Activated CD4-positive, alpha-beta memory T cell treated with anti-CD3 and anti-CD28 coated beads, Interleukin-2, amount 10 ng/mL, durations not matched to agents 7 days and 5 days (primary cell): ENCODE measurements around the gene KL. TPM values are rescaled to one million over a fixed set of nuclear protein-coding genes. Genes with fewer than 3 reads are reported as not detected.
A peak's percentile ranks its signal among the peaks of the same experiment; 100 is the strongest.

Experiments
- CTCF ChIA-PET: fragments of 350-600 bp; sonication (Branson Sonifier 250); formaldehyde crosslinking; loops from one replicate; lab custom pipeline; 2021; ENCODE audit warnings: antibody characterized with exemption, inconsistent platforms; lab: Charles Lee
- POLR2A ChIA-PET: fragments of 350-600 bp; sonication (Branson Sonifier 250); formaldehyde crosslinking; loops from one replicate; lab custom pipeline; 2021; ENCODE audit warnings: antibody characterized with exemption; lab: Charles Lee
- DNase-seq: peaks from one replicate; pipeline ENCODE4 v3.0.0-alpha.2; 2020
- H3K27ac Mint-ChIP-seq: one replicate; pipeline ENCODE4 v1.8.0; 2021; ENCODE audit warnings: mild to moderate bottlenecking, mixed read lengths
- H3K27me3 Mint-ChIP-seq: one replicate; pipeline ENCODE4 v1.8.0; 2021; ENCODE audit warnings: mixed read lengths
- H3K36me3 Mint-ChIP-seq: one replicate; pipeline ENCODE4 v1.8.0; 2021; ENCODE audit warnings: low read depth, mixed read lengths
- H3K4me1 Mint-ChIP-seq: one replicate; pipeline ENCODE4 v1.8.0; 2021; ENCODE audit warnings: mixed read lengths
- H3K4me3 Mint-ChIP-seq: one replicate; pipeline ENCODE4 v1.8.0; 2021; ENCODE audit warnings: mild to moderate bottlenecking, mixed read lengths
- H3K9me3 Mint-ChIP-seq: one replicate; pipeline ENCODE4 v1.8.0; 2021; ENCODE audit warnings: mixed read lengths
- total RNA-seq, 2 experiments: library from RNA; stranded (reverse); gene quantifications; one replicate each; pipeline ENCODE4 v1.2.3, GENCODE V29; 2021

Gene KL
- total RNA-seq, 2 experiments from 2014 or later: 0.05 to 0.08 TPM

DNA sequence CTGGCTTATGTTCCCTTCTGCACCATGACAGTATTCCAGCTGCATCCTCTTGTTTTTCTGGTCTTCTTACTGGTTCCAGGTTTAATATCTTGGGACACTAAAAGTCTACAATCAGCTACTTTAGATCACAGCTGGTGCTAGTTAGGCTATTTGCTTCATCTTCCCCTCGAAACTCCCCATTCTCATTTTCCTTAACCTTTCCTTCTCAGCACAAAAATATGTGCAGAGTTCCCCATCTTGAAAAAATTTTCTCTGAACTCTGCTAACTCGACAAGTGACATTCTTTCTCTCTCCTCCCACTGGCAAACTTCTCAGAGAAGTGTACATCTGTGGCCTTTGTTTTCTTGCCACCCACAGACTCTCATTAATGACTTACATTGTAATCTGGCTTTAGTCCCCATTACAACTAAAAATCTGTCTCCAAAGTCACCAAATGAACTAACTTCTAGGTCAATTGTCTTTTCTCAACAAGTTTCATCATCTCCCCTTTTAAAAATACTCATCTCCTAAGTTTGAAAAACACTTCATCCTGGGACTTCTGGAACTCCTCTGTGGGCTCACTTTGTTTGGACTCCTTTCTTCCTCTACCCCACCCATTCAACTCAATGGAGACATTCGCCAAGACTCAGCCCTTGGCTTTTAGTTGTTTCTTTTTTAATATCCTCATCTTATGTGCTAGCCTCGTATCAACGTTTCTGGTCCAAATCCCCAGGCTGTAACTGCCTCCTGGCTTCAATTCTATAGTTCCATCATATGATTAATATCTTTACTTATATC lies 7.1 kb upstream of the KL start:
- H3K36me3 Mint-ChIP-seq: no peaks in the 10 kb centered on the region
- H3K27ac Mint-ChIP-seq: no peak overlapping the region
- H3K4me1 Mint-ChIP-seq: peaks cover 4% of the 10 kb centered on the region
- ChIA-PET POLR2A (no interaction called here), CTCF (no interaction called here)
- H3K9me3 Mint-ChIP-seq: peaks cover 12% of the 10 kb centered on the region
- H3K4me3 Mint-ChIP-seq: no peak overlapping the region
- H3K27me3 Mint-ChIP-seq: peaks cover 57% of the 10 kb centered on the region
- no peak for DNase-seq

DNA sequence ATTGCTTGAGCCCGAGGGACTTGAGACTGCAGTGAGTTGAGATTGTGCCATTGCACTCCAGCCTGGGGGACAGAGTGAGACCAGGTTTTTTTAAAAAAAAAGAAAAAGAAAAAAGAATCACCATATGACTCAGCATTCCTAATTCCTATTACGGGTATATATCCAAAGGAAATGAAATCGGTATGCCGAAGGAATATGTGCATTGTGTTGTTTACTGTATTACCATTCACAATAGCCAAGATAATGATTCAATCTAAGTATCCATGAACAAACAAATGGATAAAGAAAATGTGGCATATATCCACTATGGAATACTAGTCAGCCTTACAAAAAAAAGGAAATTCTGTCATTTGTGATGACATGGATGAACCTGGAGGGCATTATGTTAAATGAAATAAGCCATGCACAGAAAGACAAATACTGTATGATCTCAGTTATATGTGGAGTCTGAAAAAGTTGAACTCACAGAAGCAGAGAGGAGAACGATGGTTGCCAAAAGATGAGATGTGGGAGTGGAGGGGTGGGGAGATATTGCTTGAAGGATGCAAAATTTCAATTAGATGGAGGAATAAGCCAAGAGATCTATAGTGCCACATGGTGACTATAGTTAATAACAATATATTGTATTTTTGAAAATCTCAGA lies 4.3 kb upstream of the KL start:
- DNase-seq: no peak
- H3K27ac Mint-ChIP-seq: no peak overlapping the region
- H3K36me3 Mint-ChIP-seq: no peaks in the 10 kb centered on the region
- H3K27me3 Mint-ChIP-seq: peaks cover 62% of the 10 kb centered on the region
- no peak overlapping the region for H3K4me3 Mint-ChIP-seq
- peaks cover 7% of the 10 kb centered on the region for H3K4me1 Mint-ChIP-seq
- ChIA-PET POLR2A (no interaction called here), CTCF (no interaction called here)
- peaks cover 12% of the 10 kb centered on the region for H3K9me3 Mint-ChIP-seq

DNA sequence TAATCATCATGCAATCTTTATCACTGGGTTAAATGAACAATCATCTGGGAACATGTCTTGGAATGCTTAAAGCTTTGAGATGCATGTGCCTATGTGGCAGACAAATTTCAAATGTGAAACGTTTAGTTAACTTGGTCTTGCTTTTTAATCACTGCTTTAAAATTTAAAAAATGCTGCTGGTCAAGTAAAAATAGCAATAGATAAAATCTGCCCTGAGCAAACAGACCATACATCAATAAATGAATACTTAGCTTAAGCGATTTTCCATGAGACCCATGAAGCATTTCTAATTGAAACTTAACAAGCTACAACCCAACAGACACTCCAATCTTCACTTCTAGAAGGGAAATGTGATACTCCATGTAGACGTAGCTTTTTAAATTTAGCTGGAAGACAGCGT lies 1.9 kb upstream of the KL start:
- POLR2A ChIA-PET: no interaction called here
- H3K4me3 Mint-ChIP-seq: no peak overlapping the region
- H3K27ac Mint-ChIP-seq: no peak overlapping the region
- no peak for DNase-seq
- H3K4me1 Mint-ChIP-seq: peaks cover 20% of the 10 kb centered on the region
- peaks cover 2% of the 10 kb centered on the region for H3K9me3 Mint-ChIP-seq
- CTCF ChIA-PET: no interaction called here
- peaks cover 61% of the 10 kb centered on the region for H3K27me3 Mint-ChIP-seq
- H3K36me3 Mint-ChIP-seq: no peaks in the 10 kb centered on the region

DNA sequence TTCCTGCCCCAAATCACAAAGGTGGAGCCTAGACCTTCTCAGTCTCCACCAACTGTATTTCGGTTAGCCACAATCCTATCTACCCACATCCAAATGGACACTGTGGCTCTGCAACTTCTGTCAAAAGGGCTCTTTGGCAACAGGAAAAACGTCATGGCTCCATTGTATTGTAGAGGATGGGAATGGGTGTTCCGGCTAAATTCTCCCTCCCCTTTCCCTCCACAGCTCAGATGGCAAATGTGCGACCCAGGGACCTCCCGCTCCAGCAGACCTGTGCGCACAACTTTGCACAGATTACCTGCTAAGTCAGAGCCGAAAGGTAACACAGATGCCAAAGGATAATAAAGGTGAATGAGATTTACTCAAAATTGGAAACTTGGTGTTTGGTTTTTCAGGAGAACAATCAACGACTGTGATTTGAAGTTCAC lies 968 bp upstream of the KL start:
- Mint-ChIP-seq H3K4me3 (peak overlapping the region; percentile 40), H3K36me3 (no peaks in the 10 kb centered on the region), H3K27ac (no peak overlapping the region), H3K4me1 (peaks cover 20% of the 10 kb centered on the region), H3K9me3 (no peaks in the 10 kb centered on the region), H3K27me3 (peaks cover 63% of the 10 kb centered on the region)
- ChIA-PET POLR2A (no interaction called here), CTCF (no interaction called here)
- no peak for DNase-seq

DNA sequence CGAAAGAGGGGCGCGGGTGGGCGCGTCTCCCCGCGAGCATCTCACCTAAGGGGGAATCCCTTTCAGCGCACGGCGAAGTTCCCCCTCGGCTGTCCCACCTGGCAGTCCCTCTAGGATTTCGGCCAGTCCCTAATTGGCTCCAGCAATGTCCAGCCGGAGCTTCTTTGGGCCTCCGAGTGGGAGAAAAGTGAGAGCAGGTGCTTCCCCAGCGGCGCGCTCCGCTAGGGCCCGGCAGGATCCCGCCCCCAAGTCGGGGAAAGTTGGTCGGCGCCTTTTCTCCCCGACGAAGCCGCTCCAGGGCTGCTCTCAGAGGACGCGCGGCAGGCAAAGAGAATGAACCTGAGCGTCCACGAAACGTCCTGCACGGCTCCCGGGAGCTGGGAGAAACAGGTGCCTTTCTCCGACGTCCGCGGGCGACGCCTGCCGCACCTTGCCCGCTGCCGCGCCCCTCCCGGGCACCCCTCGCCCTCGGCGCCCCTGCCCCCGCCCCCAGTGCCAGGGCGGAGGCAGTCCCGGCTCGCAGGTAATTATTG lies 366 bp upstream of the KL start:
- no peak for DNase-seq
- ChIA-PET CTCF (no interaction called here), POLR2A (no interaction called here)
- peaks cover 20% of the 10 kb centered on the region for H3K4me1 Mint-ChIP-seq
- no peak overlapping the region for H3K27ac Mint-ChIP-seq
- H3K9me3 Mint-ChIP-seq: no peaks in the 10 kb centered on the region
- H3K4me3 Mint-ChIP-seq: peak overlapping the region; percentile 40
- H3K27me3 Mint-ChIP-seq: peaks cover 66% of the 10 kb centered on the region
- H3K36me3 Mint-ChIP-seq: no peaks in the 10 kb centered on the region

DNA sequence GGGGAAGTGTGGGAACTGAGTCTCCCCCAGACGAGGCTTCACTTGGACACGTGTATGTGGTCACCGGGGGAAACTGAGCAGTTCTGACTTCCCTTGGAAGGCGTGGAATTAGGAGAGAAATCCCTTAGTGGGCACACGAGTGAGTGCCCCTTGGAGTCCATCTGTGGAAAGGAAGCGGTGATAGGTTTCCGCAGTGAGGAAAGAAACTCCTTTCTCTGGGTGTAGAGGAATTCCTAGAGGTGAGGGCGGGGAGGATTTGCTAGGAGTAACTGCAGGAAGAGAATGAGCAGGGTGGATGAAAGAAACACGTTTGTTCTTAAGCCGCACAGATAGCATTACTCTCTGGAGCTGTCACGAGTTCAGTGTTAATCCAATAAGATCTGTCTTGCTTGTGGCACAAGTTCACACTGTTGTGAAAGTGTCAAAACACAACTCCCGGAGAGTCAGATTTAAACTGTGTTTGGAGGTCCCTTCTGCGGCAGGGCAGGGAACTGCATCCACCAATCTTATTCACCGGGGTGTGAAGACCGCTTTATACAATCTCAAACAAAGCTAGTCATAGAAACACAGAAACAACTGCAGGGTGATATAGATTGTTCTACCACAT lies 1.2 kb downstream of the KL start:
- CTCF ChIA-PET: interaction anchor here (0.6 to 1.8 kb wide), 9 partner anchors 8 to 706 kb away, joined by 3 to 6 read pairs (median 4); partner anchors contain the start of gene PDS5B
- peaks cover 66% of the 10 kb centered on the region for H3K27me3 Mint-ChIP-seq
- DNase-seq: peak; percentile 56
- no peaks in the 10 kb centered on the region for H3K36me3 Mint-ChIP-seq
- H3K27ac Mint-ChIP-seq: peak overlapping the region; percentile 58
- no peaks in the 10 kb centered on the region for H3K9me3 Mint-ChIP-seq
- H3K4me1 Mint-ChIP-seq: peaks cover 20% of the 10 kb centered on the region
- peak overlapping the region; percentile 58 for H3K4me3 Mint-ChIP-seq
- POLR2A ChIA-PET: interaction anchor here (1.0 kb wide), 1 partner anchor 11 kb away, joined by 3 read pairs; no protein-coding TSS in a partner anchor

DNA sequence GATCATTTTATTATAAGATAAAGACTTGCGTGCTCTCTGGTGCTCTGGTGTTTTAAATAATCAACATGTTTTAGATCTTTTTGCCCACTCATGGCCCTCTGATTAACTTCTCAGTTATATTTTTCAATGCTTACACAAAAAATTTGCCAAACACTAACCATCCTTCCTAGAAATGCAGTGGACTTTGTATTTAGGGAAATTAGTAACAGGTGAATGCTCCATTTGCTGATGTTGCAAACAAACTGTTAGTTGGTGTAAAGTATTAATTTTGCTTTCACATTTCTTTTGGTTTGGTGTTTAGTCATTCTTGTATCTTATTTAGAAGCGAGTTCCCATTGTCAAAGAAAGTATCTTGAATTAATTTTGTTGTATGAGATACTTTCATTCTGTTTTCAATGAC lies 2.7 kb downstream of the KL start:
- H3K27me3 Mint-ChIP-seq: peaks cover 61% of the 10 kb centered on the region
- DNase-seq: no peak
- ChIA-PET CTCF (interaction anchor here (1.1 to 1.8 kb wide), 3 partner anchors 12 to 282 kb away, joined by 3 to 6 read pairs (median 3); no protein-coding TSS in a partner anchor), POLR2A (interaction anchor here (0.6 kb wide), 1 partner anchor 481 kb away, joined by 5 read pairs; no protein-coding TSS in a partner anchor)
- no peaks in the 10 kb centered on the region for H3K36me3 Mint-ChIP-seq
- no peak overlapping the region for H3K27ac Mint-ChIP-seq
- H3K9me3 Mint-ChIP-seq: no peaks in the 10 kb centered on the region
- H3K4me3 Mint-ChIP-seq: no peak overlapping the region
- peaks cover 20% of the 10 kb centered on the region for H3K4me1 Mint-ChIP-seq

DNA sequence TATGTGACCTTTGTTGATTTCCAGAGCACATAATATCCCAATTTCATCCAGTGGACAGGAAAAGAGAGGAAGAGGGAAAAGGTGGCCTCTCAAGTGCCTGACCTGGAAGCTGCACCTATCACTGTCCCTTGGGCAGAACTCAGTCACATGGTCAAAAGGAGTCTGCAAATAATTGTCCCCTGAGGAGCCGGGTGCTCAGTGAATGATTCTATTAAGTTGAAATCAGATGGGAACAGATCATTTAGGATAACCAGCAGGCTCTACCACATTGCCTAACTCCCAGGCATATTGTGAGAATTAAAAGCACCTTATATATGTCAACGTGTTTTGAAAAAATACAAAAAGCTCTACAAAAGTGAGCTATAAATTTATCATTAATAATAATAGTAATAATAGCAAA lies 6.8 kb downstream of the KL start:
- H3K36me3 Mint-ChIP-seq: no peaks in the 10 kb centered on the region
- H3K4me3 Mint-ChIP-seq: no peak overlapping the region
- H3K4me1 Mint-ChIP-seq: peaks cover 7% of the 10 kb centered on the region
- no peak for DNase-seq
- CTCF ChIA-PET: interaction anchor here (1.2 kb wide), 1 partner anchor 11 kb away, joined by 3 read pairs; no protein-coding TSS in a partner anchor
- POLR2A ChIA-PET: no interaction called here
- peaks cover 36% of the 10 kb centered on the region for H3K27me3 Mint-ChIP-seq
- no peaks in the 10 kb centered on the region for H3K9me3 Mint-ChIP-seq
- no peak overlapping the region for H3K27ac Mint-ChIP-seq

DNA sequence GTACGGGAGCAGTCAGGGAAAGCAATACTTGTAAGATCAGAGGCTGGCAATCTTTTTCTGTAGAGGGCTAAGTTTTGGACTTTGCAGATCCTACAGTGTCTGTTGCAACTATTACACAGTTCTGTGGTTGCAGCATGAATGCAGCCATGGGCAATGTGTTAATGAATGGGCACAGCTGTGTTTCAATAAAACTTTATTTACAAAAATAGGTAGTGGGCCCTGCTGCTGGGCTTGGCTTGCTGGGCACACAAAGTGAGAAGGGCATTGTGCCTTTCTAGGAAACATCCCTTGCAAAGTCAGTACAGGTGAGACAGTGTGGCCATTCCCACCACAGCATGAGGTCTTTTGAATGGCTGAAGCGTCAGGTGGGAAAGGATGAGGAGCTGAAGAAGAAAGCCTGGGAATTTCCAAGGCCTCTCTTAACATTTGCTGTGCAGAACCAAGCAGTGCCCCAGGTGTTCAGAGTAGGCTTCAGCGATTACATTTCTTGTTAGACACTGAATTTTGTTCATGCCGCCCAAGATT lies 9.1 kb downstream of the KL start:
- H3K4me3 Mint-ChIP-seq: no peak overlapping the region
- H3K9me3 Mint-ChIP-seq: no peaks in the 10 kb centered on the region
- no peaks in the 10 kb centered on the region for H3K4me1 Mint-ChIP-seq
- CTCF ChIA-PET: interaction anchor here (1.8 kb wide), 1 partner anchor 8 kb away, joined by 5 read pairs; no protein-coding TSS in a partner anchor
- H3K27ac Mint-ChIP-seq: no peak overlapping the region
- H3K27me3 Mint-ChIP-seq: peaks cover 28% of the 10 kb centered on the region
- no peaks in the 10 kb centered on the region for H3K36me3 Mint-ChIP-seq
- no peak for DNase-seq
- POLR2A ChIA-PET: no interaction called here

DNA sequence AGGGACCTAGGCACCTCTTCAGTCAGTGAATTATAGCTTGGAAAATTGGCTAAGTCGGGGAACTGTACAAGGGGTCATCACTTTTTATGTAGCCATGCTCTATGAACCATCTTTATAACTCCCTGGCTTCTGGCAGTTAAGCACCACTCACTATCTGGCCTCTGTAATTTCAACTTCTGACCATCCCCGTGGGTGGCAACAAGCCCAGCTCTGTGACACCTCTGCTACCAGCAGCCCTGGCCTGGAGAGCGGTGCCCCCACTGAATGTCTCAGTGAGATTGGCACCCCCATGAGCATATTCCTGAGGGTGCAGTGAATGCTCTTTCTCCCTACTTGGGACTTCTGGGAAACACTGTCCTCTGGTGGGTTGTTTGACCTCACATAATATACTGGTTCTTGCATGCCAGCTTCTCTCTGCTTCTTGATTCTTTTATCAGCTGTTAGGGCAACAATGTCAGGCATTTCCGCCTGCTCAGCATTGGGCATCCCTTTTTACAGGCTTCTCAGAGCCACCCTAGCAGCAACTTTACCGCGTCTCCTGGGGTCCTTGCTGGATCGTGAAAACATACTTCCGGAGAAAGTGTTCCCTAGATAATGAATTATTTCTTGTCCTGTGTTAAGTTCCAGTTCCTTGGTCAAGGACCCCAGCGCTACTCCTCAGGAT lies 10.4 kb downstream of the KL start:
- H3K36me3 Mint-ChIP-seq: no peaks in the 10 kb centered on the region
- no peak overlapping the region for H3K4me3 Mint-ChIP-seq
- peaks cover 20% of the 10 kb centered on the region for H3K27me3 Mint-ChIP-seq
- H3K27ac Mint-ChIP-seq: no peak overlapping the region
- POLR2A ChIA-PET: no interaction called here
- H3K4me1 Mint-ChIP-seq: no peaks in the 10 kb centered on the region
- DNase-seq: no peak
- CTCF ChIA-PET: interaction anchor here (1.8 kb wide), 1 partner anchor 9 kb away, joined by 5 read pairs; no protein-coding TSS in a partner anchor
- no peaks in the 10 kb centered on the region for H3K9me3 Mint-ChIP-seq

DNA sequence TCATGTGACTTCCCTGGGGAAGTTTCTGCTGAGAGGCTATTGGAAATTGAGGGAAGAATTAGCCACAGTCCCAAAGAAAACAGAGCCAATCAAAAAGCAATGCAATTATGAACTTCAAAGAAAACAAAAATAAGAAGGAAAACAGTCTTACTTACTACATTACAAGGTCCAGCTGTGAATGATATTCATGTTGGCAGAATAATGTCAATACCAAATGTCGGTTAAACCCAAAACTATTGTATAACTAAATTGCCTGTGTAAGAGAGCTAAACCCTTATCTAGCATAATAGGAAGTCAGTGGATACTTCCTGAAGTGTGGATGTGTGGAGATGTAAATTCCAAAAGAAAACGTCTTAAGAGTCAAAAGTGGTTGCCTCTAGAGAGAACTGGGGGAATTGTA lies 12.4 kb downstream of the KL start:
- Mint-ChIP-seq H3K9me3 (no peaks in the 10 kb centered on the region), H3K4me3 (no peak overlapping the region), H3K27me3 (peaks cover 20% of the 10 kb centered on the region), H3K4me1 (peaks cover 9% of the 10 kb centered on the region), H3K36me3 (no peaks in the 10 kb centered on the region), H3K27ac (no peak overlapping the region)
- CTCF ChIA-PET: no interaction called here
- DNase-seq: no peak
- POLR2A ChIA-PET: interaction anchor here (1.2 to 1.4 kb wide), 2 partner anchors 9 to 12 kb away, joined by 3 read pairs; no protein-coding TSS in a partner anchor

DNA sequence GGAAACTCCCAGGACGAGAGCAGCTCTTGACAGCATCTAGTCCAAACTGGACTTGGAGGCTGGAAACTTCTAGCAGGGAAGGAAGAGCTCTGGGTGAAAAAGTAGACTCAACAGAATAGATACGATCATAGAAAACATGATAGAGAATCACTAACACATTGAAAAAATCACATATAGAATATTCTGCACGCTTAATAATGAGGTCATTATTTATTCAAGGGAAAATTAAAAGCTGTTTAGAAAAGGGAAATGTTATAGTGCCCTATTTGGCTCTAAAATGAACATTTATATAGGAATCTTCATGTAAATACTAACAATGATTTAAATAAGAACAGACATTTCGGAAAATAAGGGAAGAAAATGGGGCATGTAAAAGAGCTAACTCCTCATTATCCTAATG lies 15.1 kb downstream of the KL start:
- no peak overlapping the region for H3K4me3 Mint-ChIP-seq
- peaks cover 9% of the 10 kb centered on the region for H3K4me1 Mint-ChIP-seq
- peaks cover 19% of the 10 kb centered on the region for H3K27me3 Mint-ChIP-seq
- CTCF ChIA-PET: no interaction called here
- no peaks in the 10 kb centered on the region for H3K9me3 Mint-ChIP-seq
- no peak for DNase-seq
- POLR2A ChIA-PET: no interaction called here
- no peak overlapping the region for H3K27ac Mint-ChIP-seq
- H3K36me3 Mint-ChIP-seq: no peaks in the 10 kb centered on the region
